ENCODE data around the gene NEIL1.

DNA sequence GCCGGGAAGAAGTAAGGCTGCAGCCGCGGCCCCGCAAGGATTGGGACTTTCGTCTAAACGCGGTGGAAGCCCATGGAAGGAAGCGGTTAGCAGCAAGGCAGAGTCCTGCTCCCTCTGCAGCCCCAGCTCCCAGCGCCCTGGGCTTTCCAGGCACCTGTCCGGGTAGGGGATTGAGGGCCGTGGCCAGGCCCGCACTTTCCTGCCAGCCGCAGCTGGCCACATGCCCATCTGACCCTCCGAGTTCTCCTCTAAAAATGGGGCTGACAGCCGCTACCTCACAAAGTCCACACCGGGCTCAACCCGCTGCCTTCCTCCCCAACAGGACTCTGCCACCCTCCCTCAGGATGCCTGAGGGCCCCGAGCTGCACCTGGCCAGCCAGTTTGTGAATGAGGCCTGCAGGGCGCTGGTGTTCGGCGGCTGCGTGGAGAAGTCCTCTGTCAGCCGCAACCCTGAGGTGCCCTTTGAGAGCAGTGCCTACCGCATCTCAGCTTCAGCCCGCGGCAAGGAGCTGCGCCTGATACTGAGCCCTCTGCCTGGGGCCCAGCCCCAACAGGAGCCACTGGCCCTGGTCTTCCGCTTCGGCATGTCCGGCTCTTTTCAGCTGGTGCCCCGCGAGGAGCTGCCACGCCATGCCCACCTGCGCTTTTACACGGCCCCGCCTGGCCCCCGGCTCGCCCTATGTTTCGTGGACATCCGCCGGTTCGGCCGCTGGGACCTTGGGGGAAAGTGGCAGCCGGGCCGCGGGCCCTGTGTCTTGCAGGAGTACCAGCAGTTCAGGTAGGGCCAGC, 1.9 kb downstream of the NEIL1 start:
- TF ChIP-seq CTCF (IDR thresholded peaks at IDR 0.05; ENCODE audit: poor library complexity) (no peak), EZH2 (IDR thresholded peaks at IDR 0.05; ENCODE audit: borderline replicate concordance) (no peak), EZH2phosphoT487 (IDR thresholded peaks at IDR 0.05; ENCODE audit: low read depth, severe bottlenecking, unreplicated experiment) (no peak)

Measured in hepatocyte (in vitro differentiated cells).